ENCODE measurements around the gene DTNBP1.

DTNBP1 gene

DNA sequence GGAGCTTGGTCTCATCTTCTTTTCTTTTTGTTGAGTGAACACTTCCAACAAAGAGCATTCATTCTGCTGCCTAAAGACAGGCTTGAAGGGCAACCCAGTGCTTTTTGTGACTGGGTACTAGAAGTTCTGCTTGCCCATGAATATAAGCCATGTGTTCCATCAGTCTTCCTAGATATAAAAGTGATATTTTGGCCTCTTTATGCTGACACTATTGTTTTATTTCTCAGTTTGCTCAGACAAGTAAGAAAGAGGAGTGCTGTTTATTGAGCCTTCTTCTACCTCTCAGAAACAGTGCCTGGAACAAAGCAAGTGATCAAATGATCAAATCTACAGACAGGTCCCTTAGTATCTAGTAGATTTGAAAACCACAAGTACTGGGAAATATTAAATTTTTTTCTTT lies 2.4 kb upstream of the DTNBP1 start:
- no peak overlapping the region for H3K4me3 ChIP-seq (ENCODE audit: low read depth in 1 of 2, low read length in 1 of 2)
- TF ChIP-seq, protein P1, sequence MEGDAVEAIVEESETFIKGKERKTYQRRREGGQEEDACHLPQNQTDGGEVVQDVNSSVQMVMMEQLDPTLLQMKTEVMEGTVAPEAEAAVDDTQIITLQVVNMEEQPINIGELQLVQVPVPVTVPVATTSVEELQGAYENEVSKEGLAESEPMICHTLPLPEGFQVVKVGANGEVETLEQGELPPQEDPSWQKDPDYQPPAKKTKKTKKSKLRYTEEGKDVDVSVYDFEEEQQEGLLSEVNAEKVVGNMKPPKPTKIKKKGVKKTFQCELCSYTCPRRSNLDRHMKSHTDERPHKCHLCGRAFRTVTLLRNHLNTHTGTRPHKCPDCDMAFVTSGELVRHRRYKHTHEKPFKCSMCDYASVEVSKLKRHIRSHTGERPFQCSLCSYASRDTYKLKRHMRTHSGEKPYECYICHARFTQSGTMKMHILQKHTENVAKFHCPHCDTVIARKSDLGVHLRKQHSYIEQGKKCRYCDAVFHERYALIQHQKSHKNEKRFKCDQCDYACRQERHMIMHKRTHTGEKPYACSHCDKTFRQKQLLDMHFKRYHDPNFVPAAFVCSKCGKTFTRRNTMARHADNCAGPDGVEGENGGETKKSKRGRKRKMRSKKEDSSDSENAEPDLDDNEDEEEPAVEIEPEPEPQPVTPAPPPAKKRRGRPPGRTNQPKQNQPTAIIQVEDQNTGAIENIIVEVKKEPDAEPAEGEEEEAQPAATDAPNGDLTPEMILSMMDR (IDR thresholded peaks at IDR 0.05) = no peak
- H3K27me3 ChIP-seq = peaks cover 5% of the 10 kb centered on the region
- no peaks in the 10 kb centered on the region for H3K36me3 ChIP-seq
- H3K27ac ChIP-seq = no peak overlapping the region
- H3K4me1 ChIP-seq (ENCODE audit: control insufficient read depth in 1 of 2, insufficient read depth in 1 of 2, low read depth in 1 of 2, low read length in 1 of 2) = peaks cover 14 to 15% of the 10 kb centered on the region in 2 experiments
- no peaks in the 10 kb centered on the region for H3K9me3 ChIP-seq

DNA sequence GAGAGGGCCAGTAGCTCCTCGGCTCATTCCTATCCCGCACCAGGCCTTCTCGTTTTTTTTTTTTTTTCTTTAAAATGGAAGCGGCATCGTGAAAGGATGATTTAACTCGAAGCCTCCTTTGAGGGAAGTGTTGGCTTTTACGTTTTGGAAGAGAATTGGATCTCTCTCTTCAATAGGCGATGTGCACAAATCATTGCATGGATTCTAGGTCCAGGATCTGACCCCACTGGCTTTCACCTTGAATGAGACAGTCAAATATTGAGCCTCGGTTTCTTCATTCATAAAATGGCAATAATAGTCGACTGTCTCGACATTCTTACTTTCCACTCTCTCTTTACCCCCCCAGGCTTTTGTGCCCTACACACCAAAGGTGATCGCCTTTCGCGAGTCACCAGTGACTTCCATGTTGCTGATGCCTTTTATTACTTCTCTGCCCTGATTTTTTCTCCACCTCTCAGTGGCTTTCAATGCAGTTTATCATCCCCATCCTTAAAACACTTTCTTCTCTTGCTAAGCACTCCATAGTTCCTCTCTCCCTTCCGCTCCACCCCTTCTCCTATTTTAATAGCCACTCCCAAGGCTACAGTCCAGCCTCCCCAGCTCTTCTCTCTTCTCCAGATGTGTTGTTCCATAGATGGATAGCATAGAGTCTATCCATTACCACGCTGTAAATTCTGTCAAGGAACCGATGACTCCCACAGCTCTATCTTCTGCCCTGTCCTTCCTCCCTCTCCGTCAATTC lies 473 bp upstream of the DTNBP1 start:
- TF ChIP-seq, protein P1 (IDR thresholded peaks at IDR 0.05) = no peak
- Histone ChIP-seq H3K4me1 (ENCODE audit: control insufficient read depth in 1 of 2, insufficient read depth in 1 of 2, low read depth in 1 of 2, low read length in 1 of 2) (peaks cover 14 to 15% of the 10 kb centered on the region in 2 experiments), H3K36me3 (no peaks in the 10 kb centered on the region), H3K4me3 (ENCODE audit: low read depth in 1 of 2, low read length in 1 of 2) (peak overlapping the region; percentile 69 to 92), H3K9me3 (no peaks in the 10 kb centered on the region), H3K27me3 (no peaks in the 10 kb centered on the region), H3K27ac (peak overlapping the region; percentile 82)

DNA sequence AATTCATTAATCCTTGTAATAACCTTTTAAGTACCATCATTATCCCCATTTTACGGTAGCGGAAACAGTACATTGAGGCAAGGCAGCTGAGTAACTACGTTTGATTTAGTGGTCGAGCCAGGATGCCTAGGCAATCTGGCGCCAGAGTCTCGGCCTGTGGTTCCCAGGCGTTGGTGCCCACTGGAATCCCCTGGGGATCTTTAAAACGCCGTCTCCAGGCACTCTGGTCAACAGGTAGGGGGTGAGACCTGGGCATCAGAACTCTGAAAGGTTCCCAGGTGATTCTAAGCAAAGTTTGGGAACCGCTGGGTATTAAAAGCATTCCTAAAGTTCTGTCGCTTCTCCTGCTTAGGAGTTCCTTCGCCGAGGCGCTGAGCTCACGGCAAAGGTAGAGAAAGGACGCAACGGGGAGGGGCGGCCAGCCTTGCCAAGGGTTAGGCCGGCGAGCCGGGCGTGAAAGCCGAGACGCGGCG lies 939 bp downstream of the DTNBP1 start:
- H3K27me3 ChIP-seq = no peaks in the 10 kb centered on the region
- peaks cover 14 to 15% of the 10 kb centered on the region in 2 experiments for H3K4me1 ChIP-seq (ENCODE audit: control insufficient read depth in 1 of 2, insufficient read depth in 1 of 2, low read depth in 1 of 2, low read length in 1 of 2)
- no peaks in the 10 kb centered on the region for H3K36me3 ChIP-seq
- TF ChIP-seq, protein P1 (IDR thresholded peaks at IDR 0.05) = no peak
- peak overlapping the region; percentile 69 to 92 for H3K4me3 ChIP-seq (ENCODE audit: low read depth in 1 of 2, low read length in 1 of 2)
- H3K27ac ChIP-seq = peak overlapping the region; percentile 82
- H3K9me3 ChIP-seq = no peaks in the 10 kb centered on the region

DNA sequence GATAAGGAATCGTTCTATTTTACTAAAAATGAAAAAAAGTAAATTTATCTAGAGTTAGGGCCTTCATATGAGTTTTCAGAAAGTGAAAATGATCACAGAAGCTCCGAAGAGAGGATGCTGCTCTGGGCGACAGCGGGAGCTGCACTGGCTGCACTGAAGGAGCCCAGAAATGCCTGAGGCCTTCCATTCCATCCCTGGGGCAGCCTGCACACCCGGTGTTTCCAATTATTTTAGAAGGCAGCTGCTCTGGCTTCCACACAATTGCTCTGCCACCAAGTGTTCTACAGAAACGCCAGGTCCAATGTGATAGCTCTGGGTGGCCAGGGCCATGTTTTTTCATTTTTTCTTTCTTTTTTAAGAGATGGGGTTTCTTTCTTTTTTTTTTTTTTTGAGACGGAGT lies 3.6 kb downstream of the DTNBP1 start:
- TF ChIP-seq, protein P1 (IDR thresholded peaks at IDR 0.05) = no peak
- H3K4me1 ChIP-seq (ENCODE audit: control insufficient read depth in 1 of 2, insufficient read depth in 1 of 2, low read depth in 1 of 2, low read length in 1 of 2) = peaks cover 14 to 15% of the 10 kb centered on the region in 2 experiments
- H3K27me3 ChIP-seq = no peaks in the 10 kb centered on the region
- no peak overlapping the region for H3K27ac ChIP-seq
- no peak overlapping the region for H3K4me3 ChIP-seq (ENCODE audit: low read depth in 1 of 2, low read length in 1 of 2)
- no peaks in the 10 kb centered on the region for H3K36me3 ChIP-seq
- H3K9me3 ChIP-seq = no peaks in the 10 kb centered on the region

DNA sequence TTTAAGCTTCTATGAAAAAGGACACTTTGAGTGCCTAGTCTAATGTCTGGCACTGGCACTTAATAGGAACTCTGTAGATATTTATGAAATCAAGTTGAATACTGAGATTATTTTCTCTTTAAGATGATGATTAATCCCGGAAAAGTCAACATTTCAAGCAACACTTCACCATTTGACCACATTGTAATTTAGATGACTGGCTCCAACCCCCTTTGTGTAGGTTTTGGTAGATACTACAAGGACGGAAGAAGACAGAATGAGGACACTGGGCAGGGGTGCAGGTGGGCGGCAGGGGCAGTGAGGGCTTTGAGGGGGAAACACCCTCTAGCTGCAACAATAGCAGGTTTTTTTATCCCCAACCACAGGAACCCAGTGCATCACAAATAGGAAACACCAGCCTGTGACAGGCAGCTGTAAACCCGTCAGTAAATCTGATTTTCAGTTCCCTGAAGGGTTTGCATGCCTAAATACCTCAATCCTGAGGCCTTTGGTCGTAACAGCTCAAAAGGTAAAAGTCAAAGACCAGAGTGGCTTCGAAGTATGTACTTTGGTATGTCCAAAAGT lies 4.6 kb downstream of the DTNBP1 start:
- Histone ChIP-seq H3K36me3 (no peaks in the 10 kb centered on the region), H3K27me3 (no peaks in the 10 kb centered on the region), H3K9me3 (no peaks in the 10 kb centered on the region), H3K4me3 (ENCODE audit: low read depth in 1 of 2, low read length in 1 of 2) (no peak overlapping the region), H3K4me1 (ENCODE audit: control insufficient read depth in 1 of 2, insufficient read depth in 1 of 2, low read depth in 1 of 2, low read length in 1 of 2) (peaks cover 11 to 12% of the 10 kb centered on the region in 2 experiments), H3K27ac (no peak overlapping the region)
- TF ChIP-seq, protein P1 (IDR thresholded peaks at IDR 0.05) = no peak
